Mesendoderm (in vitro differentiated cells): ENCODE results near the gene BACE2.

Source experiments
- DNase-seq: peaks from one replicate; pipeline ENCODE4 v3.0.0; 2013
- H2AK5ac ChIP-seq: 2 replicates; pipeline ENCODE4 v1.6.1; 2013; ENCODE audit warnings: low read length, inconsistent platforms
- H2BK120ac ChIP-seq: 2 replicates; pipeline ENCODE4 v1.6.1; 2013; ENCODE audit warnings: low read depth, mild to moderate bottlenecking, low read length, moderate library complexity, mixed read lengths
- H2BK15ac ChIP-seq: replicated peaks from 2 replicates; pipeline ENCODE4 v1.6.1; 2013; ENCODE audit warnings: low read depth, mild to moderate bottlenecking, moderate library complexity
- H2BK5ac ChIP-seq: 2 replicates; pipeline ENCODE4 v1.6.1; 2013; ENCODE audit warnings: low read length, inconsistent platforms
- H3K18ac ChIP-seq: 2 replicates; pipeline ENCODE4 v1.6.1; 2013; ENCODE audit warnings: mild to moderate bottlenecking, low read length, mixed read lengths
- H3K23ac ChIP-seq: one replicate; pipeline ENCODE4 v1.6.1; 2013; ENCODE audit warnings: low read length
- H3K27ac ChIP-seq: 2 replicates; pipeline ENCODE4 v1.5.1; 2013; ENCODE audit warnings: low read depth, mild to moderate bottlenecking, inconsistent platforms, low read length, moderate library complexity
- H3K27me3 ChIP-seq: 2 replicates; pipeline ENCODE4 v1.6.1; 2013; ENCODE audit warnings: low read length, control low read depth, mild to moderate bottlenecking, inconsistent platforms; ENCODE audit not compliant: insufficient read depth, poor library complexity
- H3K36me3 ChIP-seq: 2 replicates; pipeline ENCODE4 v1.6.1; 2013; ENCODE audit warnings: low read length, inconsistent platforms; ENCODE audit not compliant: control insufficient read depth, insufficient read depth
- H3K4ac ChIP-seq: one replicate; pipeline ENCODE4 v1.6.1; 2013; ENCODE audit warnings: low read depth, mild to moderate bottlenecking, low read length, moderate library complexity
- H3K4me1 ChIP-seq: 2 replicates; pipeline ENCODE4 v1.6.1; 2013; ENCODE audit warnings: low read depth, low read length, inconsistent platforms; ENCODE audit not compliant: control insufficient read depth
- H3K4me2 ChIP-seq: 2 replicates; pipeline ENCODE4 v1.6.1; 2013; ENCODE audit warnings: low read length
- H3K4me3 ChIP-seq: 2 replicates; pipeline ENCODE4 v1.5.1; 2013; ENCODE audit warnings: mild to moderate bottlenecking, low read length
- H3K56ac ChIP-seq: one replicate; pipeline ENCODE4 v1.6.1; 2013; ENCODE audit warnings: low read length
- H3K79me1 ChIP-seq: 2 replicates; pipeline ENCODE4 v1.6.1; 2013; ENCODE audit warnings: low read length, inconsistent platforms
- H3K79me2 ChIP-seq: 2 replicates; pipeline ENCODE4 v1.6.1; 2013; ENCODE audit warnings: mild to moderate bottlenecking, low read length; ENCODE audit not compliant: control insufficient read depth, insufficient read depth
- H3K9ac ChIP-seq: 2 replicates; pipeline ENCODE4 v1.6.1; 2013; ENCODE audit warnings: low read length, inconsistent platforms
- H4K5ac ChIP-seq: one replicate; pipeline ENCODE4 v1.6.1; 2013; ENCODE audit warnings: low read length
- H4K8ac ChIP-seq: one replicate; pipeline ENCODE4 v1.6.1; 2013; ENCODE audit warnings: low read depth, mild to moderate bottlenecking, control low read depth, low read length, moderate library complexity
- WGBS: extraction: QIAGEN DNeasy Blood & Tissue Kit; methylation state at CpG from one replicate; pipeline ENCODE4 v1.1.7; 2013; ENCODE audit warnings: low lambda C conversion rate, missing lambda C conversion rate; ENCODE audit not compliant: insufficient coverage; ENCODE audit errors: extremely low coverage; 5-methylcytosine and 5-hydroxymethylcytosine counted together

Gene BACE2

DNA sequence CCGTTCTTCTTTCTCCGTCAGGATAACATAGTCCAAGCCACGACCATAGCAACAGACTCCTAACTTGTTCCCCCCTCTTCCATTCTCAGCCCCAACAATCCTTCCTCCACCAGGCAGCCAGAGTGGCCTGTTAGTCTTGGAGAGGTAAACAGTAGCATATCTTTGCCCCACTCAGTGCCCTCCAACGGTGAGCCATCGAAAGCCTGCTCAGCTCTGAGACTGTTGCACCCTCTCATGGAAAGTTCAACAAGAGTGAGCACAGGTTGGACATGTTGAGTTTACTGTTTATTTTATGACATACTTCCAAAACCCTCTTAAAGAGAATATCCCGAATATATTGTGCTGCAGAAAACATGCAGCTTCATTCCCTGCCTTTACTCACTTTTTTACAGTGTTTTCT lies 30.1 kb upstream of the BACE2 start:
- Histone ChIP-seq H3K4me1 (no peaks in the 10 kb centered on the region), H3K9ac (no peak overlapping the region), H3K4ac (no peak overlapping the region), H3K4me2 (no peak overlapping the region), H2BK15ac (no peak overlapping the region), H3K79me2 (no peaks in the 10 kb centered on the region), H3K18ac (no peak overlapping the region), H3K27ac (no peak overlapping the region), H4K8ac (no peak overlapping the region), H2BK120ac (no peak overlapping the region), H3K23ac (no peak overlapping the region), H3K4me3 (no peak overlapping the region), H3K36me3 (no peaks in the 10 kb centered on the region), H3K56ac (no peak overlapping the region), H4K5ac (no peak overlapping the region), H2AK5ac (no peak overlapping the region), H3K79me1 (no peaks in the 10 kb centered on the region), H3K27me3 (no peaks in the 10 kb centered on the region), H2BK5ac (no peak overlapping the region)
- no peak for DNase-seq
- WGBS = no CpG with 5 or more reads among the region's 6 CpGs

DNA sequence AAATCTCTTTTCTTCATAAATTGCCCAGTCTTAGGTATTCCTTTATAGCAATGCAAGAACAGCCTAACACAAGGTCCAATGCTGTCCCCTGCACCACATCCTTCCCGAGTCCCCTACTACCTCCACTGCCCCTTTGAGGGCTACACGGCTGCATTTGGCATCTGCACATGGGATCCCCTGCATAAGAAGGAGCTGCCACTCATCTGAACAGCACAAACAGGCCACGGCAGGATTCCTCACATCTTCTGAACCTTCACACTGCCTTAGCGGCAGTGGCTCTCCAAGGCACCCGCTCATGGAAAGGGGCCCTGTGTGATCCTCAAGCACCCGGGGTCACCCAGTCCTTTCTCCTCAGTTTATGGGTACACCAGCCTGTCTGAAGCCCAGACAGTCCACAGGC lies 29.2 kb upstream of the BACE2 start:
- Histone ChIP-seq H2BK5ac (no peak overlapping the region), H3K79me1 (no peaks in the 10 kb centered on the region), H3K27ac (no peak overlapping the region), H3K79me2 (no peaks in the 10 kb centered on the region), H3K56ac (no peak overlapping the region), H2BK120ac (no peak overlapping the region), H2BK15ac (no peak overlapping the region), H2AK5ac (no peak overlapping the region), H3K23ac (no peak overlapping the region), H4K8ac (no peak overlapping the region), H4K5ac (no peak overlapping the region), H3K27me3 (no peaks in the 10 kb centered on the region), H3K4ac (no peak overlapping the region), H3K4me2 (no peak overlapping the region), H3K9ac (no peak overlapping the region), H3K36me3 (no peaks in the 10 kb centered on the region), H3K4me3 (no peak overlapping the region), H3K4me1 (no peaks in the 10 kb centered on the region), H3K18ac (no peak overlapping the region)
- DNase-seq = no peak
- no CpG with 5 or more reads among the region's 6 CpGs for WGBS

DNA sequence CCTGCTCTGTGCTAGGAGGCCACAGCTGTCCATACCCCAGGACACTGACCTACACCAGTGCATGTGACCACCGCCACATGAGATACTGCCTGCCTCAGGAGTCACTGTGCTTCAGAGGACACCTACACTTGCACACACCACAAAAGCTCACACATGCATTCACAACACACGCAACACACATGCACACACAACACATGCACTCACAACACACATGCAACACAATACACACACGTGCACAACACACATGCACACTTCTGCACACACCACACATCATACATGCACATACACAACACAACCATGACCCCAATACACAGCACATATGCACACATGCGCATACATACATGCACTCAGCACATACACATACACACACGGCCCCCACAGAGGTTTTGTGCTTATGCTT lies 28.7 kb upstream of the BACE2 start:
- Histone ChIP-seq H2BK15ac (no peak overlapping the region), H3K4me2 (no peak overlapping the region), H4K5ac (no peak overlapping the region), H2BK120ac (no peak overlapping the region), H3K23ac (no peak overlapping the region), H2BK5ac (no peak overlapping the region), H3K4ac (no peak overlapping the region), H3K9ac (no peak overlapping the region), H3K27ac (no peak overlapping the region), H3K4me1 (no peaks in the 10 kb centered on the region), H2AK5ac (no peak overlapping the region), H3K56ac (no peak overlapping the region), H3K18ac (no peak overlapping the region), H3K79me1 (no peaks in the 10 kb centered on the region), H3K36me3 (no peaks in the 10 kb centered on the region), H3K27me3 (no peaks in the 10 kb centered on the region), H4K8ac (no peak overlapping the region), H3K4me3 (no peak overlapping the region), H3K79me2 (no peaks in the 10 kb centered on the region)
- WGBS = no CpG with 5 or more reads among the region's 5 CpGs
- no peak for DNase-seq

DNA sequence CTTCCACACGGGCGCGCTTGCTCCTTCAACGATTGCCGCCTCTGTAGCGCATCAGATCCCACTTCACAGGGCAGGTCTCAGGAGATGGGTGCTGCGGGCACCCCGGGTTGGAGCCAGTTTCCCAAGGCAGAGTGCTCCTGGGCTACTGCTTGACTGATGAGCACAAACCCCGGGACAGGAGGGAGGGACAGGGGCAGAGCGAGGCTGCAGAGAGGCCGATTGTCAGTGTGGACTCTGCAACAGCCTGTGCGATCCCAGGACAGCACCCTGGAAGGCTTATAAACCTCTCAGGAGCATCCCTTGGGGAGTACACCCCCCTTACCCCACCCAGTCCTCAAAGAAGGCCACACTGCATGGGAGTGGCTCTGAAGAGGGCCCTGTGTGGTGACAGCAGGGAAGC lies 28.0 kb upstream of the BACE2 start:
- Histone ChIP-seq H4K5ac (no peak overlapping the region), H3K27ac (no peak overlapping the region), H3K4me3 (no peak overlapping the region), H3K36me3 (no peaks in the 10 kb centered on the region), H2BK5ac (no peak overlapping the region), H3K4me1 (no peaks in the 10 kb centered on the region), H3K4me2 (no peak overlapping the region), H2AK5ac (no peak overlapping the region), H2BK120ac (no peak overlapping the region), H3K4ac (no peak overlapping the region), H3K79me2 (no peaks in the 10 kb centered on the region), H3K79me1 (no peaks in the 10 kb centered on the region), H3K27me3 (no peaks in the 10 kb centered on the region), H3K56ac (no peak overlapping the region), H3K23ac (no peak overlapping the region), H2BK15ac (no peak overlapping the region), H3K18ac (no peak overlapping the region), H4K8ac (no peak overlapping the region), H3K9ac (no peak overlapping the region)
- WGBS = no CpG with 5 or more reads among the region's 12 CpGs
- DNase-seq = no peak

DNA sequence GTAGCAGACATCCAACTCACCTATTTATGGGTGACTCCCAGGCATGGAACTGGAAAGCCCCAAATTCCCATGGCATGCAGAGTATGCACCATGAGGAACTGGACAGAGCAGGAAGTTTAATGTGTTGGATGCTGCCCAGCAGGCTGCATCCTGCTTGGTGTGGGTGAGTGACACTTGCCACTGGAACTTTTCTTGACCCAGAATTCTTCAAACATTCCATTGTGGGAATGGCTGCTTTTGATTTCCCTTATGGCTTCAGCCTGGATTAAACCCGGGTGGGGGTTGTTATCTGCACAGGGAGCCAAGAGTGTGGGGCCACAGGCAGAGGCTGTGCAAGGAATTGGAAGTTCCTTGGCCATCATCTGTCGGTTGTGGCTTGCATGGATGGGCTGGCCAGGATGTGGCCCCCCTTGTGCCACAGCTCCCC lies 26.9 kb upstream of the BACE2 start:
- no peak overlapping the region for H2BK5ac ChIP-seq
- no peak overlapping the region for H3K18ac ChIP-seq
- no peaks in the 10 kb centered on the region for H3K79me2 ChIP-seq
- no peaks in the 10 kb centered on the region for H3K27me3 ChIP-seq
- no peak overlapping the region for H3K4ac ChIP-seq
- no peak overlapping the region for H4K8ac ChIP-seq
- no peak overlapping the region for H4K5ac ChIP-seq
- H3K79me1 ChIP-seq = no peaks in the 10 kb centered on the region
- no CpG with 5 or more reads among the region's 2 CpGs for WGBS
- H3K4me2 ChIP-seq = no peak overlapping the region
- no peak overlapping the region for H3K56ac ChIP-seq
- no peak overlapping the region for H3K23ac ChIP-seq
- H3K9ac ChIP-seq = no peak overlapping the region
- no peaks in the 10 kb centered on the region for H3K36me3 ChIP-seq
- no peak overlapping the region for H3K4me3 ChIP-seq
- no peak overlapping the region for H3K27ac ChIP-seq
- H3K4me1 ChIP-seq = no peaks in the 10 kb centered on the region
- no peak overlapping the region for H2AK5ac ChIP-seq
- DNase-seq = no peak
- no peak overlapping the region for H2BK120ac ChIP-seq
- no peak overlapping the region for H2BK15ac ChIP-seq

DNA sequence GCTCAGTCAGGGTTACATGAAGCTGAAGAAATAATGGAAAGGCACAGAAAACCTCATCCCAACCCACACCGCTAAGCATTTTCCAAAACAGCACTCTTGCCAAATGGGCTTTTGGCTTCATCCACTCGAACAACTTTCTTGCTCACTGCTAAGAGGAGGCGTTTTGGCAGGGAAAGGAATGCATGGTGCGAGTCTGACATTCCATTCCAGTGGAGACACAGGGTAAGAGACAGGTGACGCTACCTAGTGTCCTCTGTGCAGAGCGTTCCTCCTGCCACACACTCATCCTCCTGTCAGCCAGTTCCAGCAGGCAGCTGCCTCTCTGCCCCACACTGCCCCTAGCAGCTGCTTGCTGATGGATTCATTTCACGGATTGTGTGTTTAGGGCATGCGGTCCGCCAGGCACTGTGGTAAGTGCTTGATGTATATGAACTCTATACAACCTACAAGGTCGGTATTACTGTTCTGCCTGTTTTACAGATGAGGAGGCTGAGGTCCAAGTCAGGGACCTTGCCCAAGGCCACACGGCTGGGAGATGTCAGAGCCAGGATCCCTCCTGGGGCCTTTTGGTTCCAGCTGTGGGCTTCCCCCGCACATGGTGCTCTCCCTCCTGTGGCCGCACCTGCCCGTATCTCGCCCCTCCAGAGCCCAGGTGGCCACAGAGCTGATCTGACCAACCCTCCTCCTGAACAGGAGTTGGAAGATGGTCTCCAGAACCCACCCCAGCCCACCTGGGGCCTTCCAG lies 25.7 kb upstream of the BACE2 start:
- H2BK5ac ChIP-seq = no peak overlapping the region
- H3K79me1 ChIP-seq = no peaks in the 10 kb centered on the region
- H3K4me1 ChIP-seq = no peaks in the 10 kb centered on the region
- no peak overlapping the region for H3K9ac ChIP-seq
- no peak overlapping the region for H2AK5ac ChIP-seq
- DNase-seq = peak; percentile 73
- H3K79me2 ChIP-seq = no peaks in the 10 kb centered on the region
- no peak overlapping the region for H3K23ac ChIP-seq
- H3K4me3 ChIP-seq = no peak overlapping the region
- H2BK15ac ChIP-seq = no peak overlapping the region
- H3K56ac ChIP-seq = no peak overlapping the region
- WGBS = no CpG with 5 or more reads among the region's 15 CpGs
- H3K27ac ChIP-seq = no peak overlapping the region
- H3K27me3 ChIP-seq = no peaks in the 10 kb centered on the region
- H3K4me2 ChIP-seq = no peak overlapping the region
- no peaks in the 10 kb centered on the region for H3K36me3 ChIP-seq
- H2BK120ac ChIP-seq = no peak overlapping the region
- no peak overlapping the region for H4K5ac ChIP-seq
- no peak overlapping the region for H3K4ac ChIP-seq
- H4K8ac ChIP-seq = no peak overlapping the region
- H3K18ac ChIP-seq = no peak overlapping the region
